Left lobe of liver (tissue), 2 donors: ENCODE measurements around the gene RBPJ. TPM values are rescaled to one million over a fixed set of nuclear protein-coding genes. Genes with fewer than 3 reads are reported as not detected.

Experiments
- ATAC-seq: fragments of 200-7000 bp; cut with Tn5 transposase; one replicate; pipeline ENCODE4 v1.9.1; 2020; ENCODE audit warnings: mild to moderate bottlenecking, moderate library complexity
- DNase-seq: peaks from one replicate; pipeline ENCODE4 v3.0.0-alpha.2; 2020; ENCODE audit warnings: low spot score
- total RNA-seq: library from RNA; stranded (reverse); gene quantifications from one replicate; pipeline ENCODE4 v1.2.1, GENCODE V29; 2021
- donor health status: DM: no; HTN: no; CAD: no; lungs with moderate emphysema.
- donor health status: DM: no; HTN: yes; CAD: no.

RBPJ gene
- total RNA-seq, 1 donor from 2014 or later, result 21.5 TPM

- DNase-seq (peak; percentile 11), ATAC-seq (no peak)
Observed at GRCh38 chr4:26482508-26483462, 162.0 kb downstream of the RBPJ start.

DNA sequence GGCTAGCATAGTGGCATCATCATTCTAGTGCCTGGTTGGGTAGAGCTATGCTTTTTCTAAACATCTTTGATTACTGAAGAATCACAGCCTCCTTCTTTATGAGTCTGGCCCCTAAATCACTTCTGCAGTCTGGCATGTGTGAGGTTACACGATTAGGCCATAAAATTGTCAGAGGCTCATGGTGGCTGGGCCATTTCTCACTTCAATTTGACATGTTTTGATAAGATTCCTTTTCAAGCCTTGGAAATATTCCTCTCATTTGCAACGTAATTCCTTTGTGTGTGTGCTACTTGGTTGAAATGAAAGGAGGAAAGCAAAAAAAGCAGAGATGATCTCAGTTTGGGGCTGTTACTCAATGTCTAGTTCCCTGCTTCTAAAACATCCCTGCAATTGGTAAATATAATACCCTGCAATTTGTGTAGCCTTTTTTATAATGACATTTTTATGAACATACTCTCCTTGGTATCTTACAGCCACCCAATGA, 163.3 kb downstream of the RBPJ start:
- ATAC-seq (no peak), DNase-seq (no peak)

DNA sequence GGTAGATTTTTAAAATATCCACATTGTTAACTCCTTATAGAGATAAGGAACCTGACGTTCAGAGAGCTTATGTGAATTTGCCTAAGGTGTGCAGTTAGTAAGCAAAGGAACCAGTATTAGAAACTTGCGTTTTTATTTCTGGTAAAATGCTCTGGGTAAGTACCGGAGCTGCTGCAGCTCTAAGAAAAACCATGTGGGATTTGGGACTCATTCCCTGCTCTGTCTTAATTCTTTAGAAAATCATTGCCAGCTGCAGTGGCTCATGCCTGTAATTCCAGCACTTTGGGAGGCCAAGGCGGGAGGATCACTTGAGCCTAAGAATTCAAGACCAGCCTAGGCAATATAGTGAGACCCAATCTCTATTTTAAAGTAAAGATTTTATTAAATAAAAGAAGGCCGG, 163.7 kb downstream of the RBPJ start:
- ATAC-seq (no peak), DNase-seq (peak; percentile 1)

Other genes starting within 250 kb of the RBPJ start
- not detected for gene CCKAR, start 169.5 kb downstream of the RBPJ start, total RNA-seq